Ovary (tissue), 9 donors: ENCODE data around the gene TBXAS1. TPM values are rescaled to one million over a fixed set of nuclear protein-coding genes. Genes with fewer than 3 reads are reported as not detected.

Experiments
- DNase-seq, 5 donors: peaks; one replicate each; pipeline ENCODE4 v3.0.0-alpha.2; 2019 to 2020
- H3K27ac ChIP-seq, 2 donors: fragments of 200-600 bp; one replicate each; pipeline versions ENCODE4 v1.5.1 to v1.8.0; 2019 to 2022
- H3K27me3 ChIP-seq: fragments of 200-600 bp; one replicate; pipeline ENCODE4 v1.8.0; 2022
- H3K36me3 ChIP-seq: fragments of 200-600 bp; sonication (generic); one replicate; pipeline ENCODE4 v1.5.1; 2019
- H3K4me1 ChIP-seq: one replicate; pipeline ENCODE4 v1.8.1; 2013; ENCODE audit warnings: mild to moderate bottlenecking, moderate library complexity; ENCODE audit not compliant: insufficient read depth
- H3K4me3 ChIP-seq: fragments of 200-600 bp; sonication (generic); one replicate; pipeline ENCODE4 v1.5.1; 2017
- H3K9me3 ChIP-seq, 2 donors: fragments of 200-600 bp in 1 of 2; sonication (generic) in 1 of 2; one replicate each; pipeline versions ENCODE4 v1.5.1 to v1.8.1; 2013 to 2019; ENCODE audit warnings: mild to moderate bottlenecking in 1 of 2, moderate library complexity in 1 of 2
- EP300 ChIP-seq: sonication (generic); formaldehyde crosslinking; IDR thresholded peaks from one replicate; pipeline ENCODE4 v1.6.1; 2017; ENCODE audit warnings: antibody characterized with exemption
- POLR2A ChIP-seq: fragments of 450-650 bp; IDR thresholded peaks from one replicate; pipeline ENCODE4 v1.6.1; 2017; ENCODE audit warnings: antibody characterized with exemption, mild to moderate bottlenecking, moderate library complexity
- WGBS, 3 donors: extraction: QIAGEN DNeasy Blood & Tissue Kit in 1 of 3; methylation state at CpG; one replicate each; pipeline versions ENCODE4 v1.1.5 to v1.1.7; 2013 to 2017; 5-methylcytosine and 5-hydroxymethylcytosine counted together
- intact Hi-C, 4 donors: fragments of 100-400 bp; cut with DNase I; formaldehyde crosslinking; loops; one replicate each; pipeline versions ENCODE4 v1.11.0 to v1.15.1; 2022 to 2023
- polyA plus RNA-seq, 2 donors: library from polyadenylated mRNA; stranded (reverse); fragments of 200-250 nt in 1 of 2; fragments of 350-450 nt in 1 of 2; fragmentation: Illumina TruSeq in 1 of 2; extraction: RNeasy Lipid Tissue Mini Kit (QIAGEN cat#74804) in 1 of 2; gene quantifications; one replicate each; pipeline ENCODE4 v1.2.3, GENCODE V29; 2013 to 2014
- total RNA-seq, 7 donors: library from RNA; depleted of rRNA in 2 of 7; stranded (reverse); fragments of >200 nt in 2 of 7; fragmentation: NEBNext Ultra II Directional in 3 of 7; extraction: Animal tissue kit (Norgen Biotek cat#: 25700) in 3 of 7; gene quantifications; one replicate each; pipeline versions ENCODE4 v1.1.0 to v1.2.4, GENCODE V29; 2016 to 2023
- TF ChIP-seq, protein P1 (sequence below), 3 donors: fragments of 450-650 bp in 2 of 3; fragments of 200-600 bp in 1 of 3; IDR thresholded peaks; one replicate each; pipeline versions ENCODE4 v1.5.1 to v1.8.0; 2016 to 2022; ENCODE audit warnings: antibody characterized with exemption in 3 of 3, mild to moderate bottlenecking in 1 of 3
- donor health status: DM: no; HTN: no; CAD: no; lungs with moderate emphysema.
- donor health status: DM: no; HTN: no; CAD: no.
- donor health status: Bipolar disorder and iron deficiency.
- donor health status: DM: yes; HTN: yes; CAD: no.
- donor health status: DM: no; HTN: no; CAD: no.
- donor health status: DM: yes; HTN: yes; CAD: no.

Gene TBXAS1
- total and polyA plus RNA-seq, 9 donors = 3.1 to 16.8 (median 9.0) TPM

DNA sequence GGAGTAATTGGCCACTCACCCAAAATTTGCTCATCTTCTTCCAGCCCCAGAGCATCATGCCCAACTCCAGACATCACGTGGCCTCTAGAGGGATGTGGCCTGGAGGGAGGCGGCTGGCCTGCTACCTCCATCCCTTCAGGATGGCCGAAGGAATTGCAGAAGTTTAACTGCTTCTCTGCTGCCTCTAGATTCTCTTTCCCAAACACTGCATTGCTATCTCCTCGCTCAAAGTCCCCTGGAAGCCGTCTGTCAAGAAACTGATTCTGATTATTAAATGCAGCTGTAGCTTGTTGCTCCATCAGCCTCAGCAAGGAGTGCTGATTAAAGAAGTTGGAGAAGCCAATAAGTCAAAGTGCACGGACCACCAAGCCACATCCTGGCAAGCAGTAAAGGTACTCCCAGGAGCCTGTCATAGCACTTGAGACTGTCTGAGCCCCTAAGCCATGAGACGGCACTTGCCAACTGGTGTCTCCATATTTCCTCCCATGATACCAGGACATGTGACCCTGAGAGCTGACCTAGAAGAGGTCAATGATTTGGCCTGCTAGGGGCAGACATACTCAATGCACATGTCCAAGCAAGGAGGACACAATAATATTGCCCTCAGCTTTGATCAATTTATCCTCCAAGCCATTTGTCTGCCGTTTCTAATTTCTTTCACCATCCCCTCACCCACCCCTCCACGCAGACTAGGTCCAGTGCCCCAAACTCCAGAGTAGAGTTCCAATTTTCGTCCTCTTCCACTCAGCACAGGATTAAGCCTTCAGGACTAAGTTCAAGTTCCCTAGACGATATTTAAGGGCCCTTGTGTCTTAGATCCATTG is 84.2 kb downstream of the TBXAS1 start:
- 75 to 76% (median 75%) methylated on average over 11 of the region's 11 CpGs for WGBS, 3 donors
- peaks cover 4% of the 10 kb centered on the region for H3K4me1 ChIP-seq
- H3K9me3 ChIP-seq = no peaks in the 10 kb centered on the region
- TF ChIP-seq EP300 (no peak), POLR2A (no peak)
- TF ChIP-seq, protein P1, sequence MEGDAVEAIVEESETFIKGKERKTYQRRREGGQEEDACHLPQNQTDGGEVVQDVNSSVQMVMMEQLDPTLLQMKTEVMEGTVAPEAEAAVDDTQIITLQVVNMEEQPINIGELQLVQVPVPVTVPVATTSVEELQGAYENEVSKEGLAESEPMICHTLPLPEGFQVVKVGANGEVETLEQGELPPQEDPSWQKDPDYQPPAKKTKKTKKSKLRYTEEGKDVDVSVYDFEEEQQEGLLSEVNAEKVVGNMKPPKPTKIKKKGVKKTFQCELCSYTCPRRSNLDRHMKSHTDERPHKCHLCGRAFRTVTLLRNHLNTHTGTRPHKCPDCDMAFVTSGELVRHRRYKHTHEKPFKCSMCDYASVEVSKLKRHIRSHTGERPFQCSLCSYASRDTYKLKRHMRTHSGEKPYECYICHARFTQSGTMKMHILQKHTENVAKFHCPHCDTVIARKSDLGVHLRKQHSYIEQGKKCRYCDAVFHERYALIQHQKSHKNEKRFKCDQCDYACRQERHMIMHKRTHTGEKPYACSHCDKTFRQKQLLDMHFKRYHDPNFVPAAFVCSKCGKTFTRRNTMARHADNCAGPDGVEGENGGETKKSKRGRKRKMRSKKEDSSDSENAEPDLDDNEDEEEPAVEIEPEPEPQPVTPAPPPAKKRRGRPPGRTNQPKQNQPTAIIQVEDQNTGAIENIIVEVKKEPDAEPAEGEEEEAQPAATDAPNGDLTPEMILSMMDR (IDR thresholded peaks at IDR 0.05) = no peak
- no peak for DNase-seq
- H3K4me3 ChIP-seq = no peak overlapping the region
- intact Hi-C loops = no loop called here
- H3K36me3 ChIP-seq = no peaks in the 10 kb centered on the region
- H3K27ac ChIP-seq = no peak overlapping the region
- H3K27me3 ChIP-seq = no peaks in the 10 kb centered on the region

DNA sequence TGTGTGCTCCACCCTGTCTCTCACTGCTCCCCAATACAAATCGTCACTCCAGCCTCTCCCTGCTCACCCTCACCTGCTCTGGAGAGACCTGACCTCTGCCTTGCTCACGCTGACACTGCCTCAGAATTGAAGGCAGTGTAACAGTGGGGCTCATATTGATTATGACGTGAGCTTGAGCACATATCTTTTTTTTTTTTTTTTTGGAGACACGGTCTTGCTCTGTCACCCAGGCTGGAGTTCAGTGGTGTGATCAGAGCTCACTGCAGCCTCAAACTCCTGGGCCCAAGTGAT is 84.7 kb downstream of the TBXAS1 start:
- TF ChIP-seq POLR2A = no peak
- TF ChIP-seq, protein P1 (IDR thresholded peaks at IDR 0.05) = no peak
- TF ChIP-seq EP300 = no peak
- Histone ChIP-seq H3K27me3 (no peaks in the 10 kb centered on the region), H3K36me3 (no peaks in the 10 kb centered on the region), H3K9me3 (no peaks in the 10 kb centered on the region), H3K4me3 (no peak overlapping the region), H3K4me1 (peaks cover 4% of the 10 kb centered on the region), H3K27ac (no peak overlapping the region)
- 93 to 94% (median 93%) methylated on average over 4 of the region's 4 CpGs for WGBS, 3 donors
- no peak for DNase-seq
- intact Hi-C loops = no loop called here

DNA sequence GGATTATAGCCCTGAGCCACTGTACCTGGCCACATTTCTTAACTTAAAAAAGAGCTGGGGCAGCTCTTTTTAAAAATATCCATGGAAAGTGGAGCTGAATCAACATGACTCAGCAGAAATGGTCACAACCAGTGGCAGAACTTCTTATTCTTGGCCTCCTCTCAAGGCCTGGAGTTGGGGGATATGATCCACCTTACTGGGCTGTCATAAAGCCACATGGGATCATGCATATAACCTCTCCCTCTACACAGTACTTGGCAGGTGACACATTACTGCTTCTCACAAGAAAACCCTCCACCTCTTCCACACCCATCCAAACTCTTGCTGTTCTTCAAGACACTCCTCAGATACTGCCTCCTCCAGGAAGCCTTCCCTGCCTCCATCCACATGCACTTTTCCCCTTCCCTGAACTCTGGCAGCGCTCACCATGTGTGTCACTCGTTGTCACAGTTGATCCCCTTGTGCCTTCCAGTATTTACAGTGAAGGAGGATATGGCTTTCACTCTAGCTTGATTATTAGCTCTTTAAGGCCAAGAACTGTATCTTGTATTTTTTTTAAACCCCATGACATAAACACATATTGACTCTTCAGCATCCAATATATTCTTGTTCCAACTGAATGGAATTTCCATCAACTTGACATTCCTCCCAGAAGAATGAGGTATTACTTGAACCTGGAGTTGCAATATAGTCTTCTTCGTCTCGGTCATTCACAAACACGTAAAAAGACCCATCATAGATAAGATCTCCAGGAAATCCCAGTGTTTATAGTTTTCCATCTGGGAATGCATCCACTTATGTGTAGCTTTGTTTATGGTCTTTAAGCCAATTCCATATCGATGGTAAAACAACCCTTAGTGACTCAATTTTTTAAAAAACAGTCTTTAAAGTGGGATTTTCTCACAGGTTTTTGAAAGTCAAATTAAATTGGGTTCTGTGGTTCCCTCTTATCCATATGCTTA is 85.5 kb downstream of the TBXAS1 start:
- H3K36me3 ChIP-seq = no peaks in the 10 kb centered on the region
- TF ChIP-seq, protein P1 (IDR thresholded peaks at IDR 0.05) = no peak
- TF ChIP-seq EP300 (no peak), POLR2A (no peak)
- DNase-seq = no peak
- no peaks in the 10 kb centered on the region for H3K9me3 ChIP-seq
- intact Hi-C loops = no loop called here
- H3K27me3 ChIP-seq = no peaks in the 10 kb centered on the region
- H3K4me3 ChIP-seq = no peak overlapping the region
- 73 to 88% (median 88%) methylated on average over 6 of the region's 6 CpGs for WGBS, 3 donors
- peaks cover 4% of the 10 kb centered on the region for H3K4me1 ChIP-seq
- H3K27ac ChIP-seq = no peak overlapping the region

DNA sequence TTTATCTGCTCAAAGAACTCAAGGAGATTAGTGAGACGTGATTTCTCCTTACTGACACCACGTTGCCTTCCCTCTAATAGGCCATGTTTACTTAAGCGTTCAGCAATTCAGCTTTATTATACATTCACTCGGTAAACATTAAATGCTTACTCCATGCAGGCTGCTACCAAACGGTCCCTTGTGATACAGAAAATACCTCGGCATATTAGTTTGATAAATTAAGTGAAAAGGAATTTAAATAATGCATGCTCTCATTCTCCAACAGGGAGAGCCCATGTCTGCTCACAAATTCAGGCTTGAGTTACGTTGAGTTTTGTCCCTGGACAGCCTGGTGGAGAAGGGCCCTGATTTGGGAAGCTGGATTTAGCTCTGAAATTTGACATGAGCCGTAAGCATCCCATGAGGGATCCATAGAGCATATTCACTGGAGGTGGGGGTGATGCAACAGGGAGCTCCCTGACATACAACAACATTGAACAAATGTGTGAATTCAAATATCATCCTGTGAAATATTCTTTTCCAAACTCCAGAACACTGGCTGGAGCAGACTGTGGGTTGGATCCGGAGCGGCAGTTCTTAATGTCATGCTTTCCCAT is 86.3 kb downstream of the TBXAS1 start:
- no peak for DNase-seq
- peaks cover 2% of the 10 kb centered on the region for H3K4me1 ChIP-seq
- H3K27me3 ChIP-seq = no peaks in the 10 kb centered on the region
- TF ChIP-seq EP300 (no peak), POLR2A (no peak)
- TF ChIP-seq, protein P1 (IDR thresholded peaks at IDR 0.05) = no peak
- no peaks in the 10 kb centered on the region for H3K9me3 ChIP-seq
- no peak overlapping the region for H3K27ac ChIP-seq
- H3K36me3 ChIP-seq = no peaks in the 10 kb centered on the region
- WGBS, 3 donors = 49 to 66% (median 63%) methylated on average over 10 of the region's 10 CpGs
- intact Hi-C loops = no loop called here
- H3K4me3 ChIP-seq = no peak overlapping the region
